K562 (cell line): Measurements from ENCODE around the gene TMEFF1. TPM values are rescaled to one million over a fixed set of nuclear protein-coding genes. Genes with fewer than 3 reads are reported as not detected.
"Not testable (repeated sequence)": the region's sequence is repeated elsewhere in the genome, so short reads cannot be mapped to it uniquely, and the experiment has no call there.

Experiments used
- ATAC-seq: fragments of 200-7000 bp; cut with Tn5 transposase; 3 replicates; pipeline ENCODE4 v1.9.1; 2020; ENCODE audit warnings: moderate library complexity
- BruUV-seq: library from RNA; stranded (reverse); fragments of 400-500 nt; replicated peaks from 2 replicates; lab custom pipeline; 2021; lab: Mats Ljungman, UMichigan
- CTCF ChIA-PET: fragments of 300-600 bp; formaldehyde crosslinking; extraction: SDS; loops from one replicate; lab custom pipeline; 2021; ENCODE audit warnings: low intra/inter-chr PET ratio; lab: Yijun Ruan, JAX
- POLR2A ChIA-PET: fragments of 300-600, 350-650 bp; sonication (Branson Sonifier 250); formaldehyde crosslinking; extraction: SDS; loops from one replicate; lab custom pipeline; 2021; ENCODE audit warnings: antibody characterized with exemption, inconsistent platforms; lab: Yijun Ruan, JAX
- DNase-seq, 4 experiments: peaks; one replicate each; pipeline versions ENCODE4 v3.0.0 to v3.0.0-alpha.2; 2011 to 2018; ENCODE audit warnings: low spot score in 3 of 4, mixed read lengths in 3 of 4; ENCODE audit errors: extremely low read depth in 1 of 4
- FAIRE-seq: peaks from 2 replicates; lab custom pipeline; 2011; peaks lifted over from hg19 to GRCh38; lab: Jason Lieb, UNC
- H2AFZ ChIP-seq: 2 replicates; pipeline ENCODE4 v1.6.0; 2011; ENCODE audit warnings: low read depth, low read length, control low read depth, inconsistent platforms
- H3K27ac ChIP-seq: fragments of 200-600 bp; 3 replicates; pipeline ENCODE4 v1.8.0; 2011; ENCODE audit warnings: low read depth, mild to moderate bottlenecking, control low read depth, inconsistent platforms, low read length, moderate library complexity, mixed read lengths; ENCODE audit errors: extremely low read depth
- H3K27me3 ChIP-seq, 2 experiments: fragments of 300-600 bp in 1 of 2; 2 replicates in 1 of 2; 3 replicates in 1 of 2; pipeline versions ENCODE4 v1.6.0 to v1.8.0; 2011; ENCODE audit warnings: inconsistent platforms in 2 of 2, low read length in 2 of 2, mild to moderate bottlenecking in 1 of 2, mixed read lengths in 1 of 2, moderate library complexity in 1 of 2; ENCODE audit not compliant: control insufficient read depth in 2 of 2, insufficient read depth in 2 of 2
- H3K36me3 ChIP-seq: fragments of 300-600 bp; 3 replicates; pipeline ENCODE4 v1.8.0; 2011; ENCODE audit warnings: mild to moderate bottlenecking, low read length, inconsistent platforms; ENCODE audit not compliant: control insufficient read depth, insufficient read depth
- H3K4me1 ChIP-seq, 2 experiments: fragments of 200-600 bp in 1 of 2; replicated peaks in 1 of 2; 2 replicates in 1 of 2; 3 replicates in 1 of 2; pipeline versions ENCODE4 v1.5.1 to v1.8.0; 2011; ENCODE audit warnings: inconsistent platforms in 2 of 2, low read length in 2 of 2, mild to moderate bottlenecking in 1 of 2, mixed read lengths in 1 of 2, moderate library complexity in 1 of 2; ENCODE audit not compliant: control insufficient read depth in 2 of 2, insufficient read depth in 2 of 2
- H3K4me2 ChIP-seq: 2 replicates; pipeline ENCODE4 v1.6.1; 2011; ENCODE audit warnings: low read length, control low read depth, inconsistent platforms, mixed read lengths; ENCODE audit not compliant: insufficient read depth
- H3K4me3 ChIP-seq: fragments of 200-600 bp; sonication (generic), shearing (Covaris generic); 2 replicates; pipeline ENCODE4 v1.5.1; 2016; ENCODE audit warnings: control low read depth, inconsistent platforms
- H3K79me2 ChIP-seq: fragments of 200-600 bp; 3 replicates; pipeline ENCODE4 v1.8.0; 2011; ENCODE audit warnings: low read length, inconsistent platforms; ENCODE audit not compliant: control insufficient read depth, insufficient read depth
- H3K9ac ChIP-seq, 2 experiments: 2 replicates each; pipeline versions ENCODE4 v1.6.0 to v1.6.1; 2011; ENCODE audit warnings: low read depth in 2 of 2, low read length in 2 of 2, control low read depth in 1 of 2, inconsistent platforms in 1 of 2, mild to moderate bottlenecking in 1 of 2, mixed read lengths in 1 of 2; ENCODE audit not compliant: insufficient read depth in 1 of 2
- H3K9me1 ChIP-seq: one replicate; pipeline ENCODE4 v1.6.0; 2011; ENCODE audit warnings: inconsistent platforms, mild to moderate bottlenecking, low read length, moderate library complexity; ENCODE audit not compliant: control insufficient read depth, insufficient read depth
- H3K9me3 ChIP-seq: replicated peaks from 2 replicates; pipeline ENCODE4 v1.5.1; 2011; ENCODE audit warnings: low read depth, low read length, inconsistent platforms; ENCODE audit not compliant: control insufficient read depth, insufficient read depth
- H4K20me1 ChIP-seq: replicated peaks from 2 replicates; pipeline ENCODE4 v1.6.1; 2011; ENCODE audit warnings: low read length, inconsistent platforms, mixed read lengths; ENCODE audit not compliant: control insufficient read depth, insufficient read depth
- REST ChIP-seq, 2 experiments: fragments of 450-650 bp; formaldehyde crosslinking in 1 of 2; IDR thresholded peaks; 2 replicates each; pipeline versions ENCODE4 v1.4.0 to v1.6.1; 2014 to 2020; ENCODE audit warnings: mild to moderate bottlenecking in 2 of 2, borderline replicate concordance in 1 of 2, low read depth in 1 of 2
- in situ Hi-C: fragments of 300-500 bp; cut with MboI; formaldehyde crosslinking; loops from 4 replicates; pipeline ENCODE4 v1.15.0; 2018; ENCODE audit warnings: inconsistent platforms, mixed read lengths
- intact Hi-C: fragments of 100-400 bp; cut with micrococcal nuclease; formaldehyde crosslinking; loops from 2 replicates; pipeline ENCODE4 v1.14.2; 2022
- polyA plus RNA-seq, 8 experiments: library from polyadenylated mRNA; depleted of rRNA in 4 of 8; stranded (reverse) in 5 of 8; unstranded in 3 of 8; fragments of >200 nt; fragmentation: Nextera tagmentation in 2 of 8; fragmentation: Illumina TruSeq in 1 of 8; extraction: Ambion mirVana in 2 of 8; extraction: Trizol in 1 of 8; gene quantifications; 2 replicates each; pipeline versions ENCODE4 v1.2.1 to v1.2.3, GENCODE V29; 2011 to 2014; ENCODE audit warnings: inconsistent platforms in 1 of 8, missing spikeins in 1 of 8
- total RNA-seq, 7 experiments: library from RNA; depleted of rRNA in 6 of 7; stranded (reverse); fragments of >200 nt in 6 of 7; fragmentation: Illumina TruSeq in 2 of 7; extraction: Trizol in 2 of 7; gene quantifications; 2 replicates each; pipeline versions ENCODE4 v1.2.1 to v1.2.3, GENCODE V29; 2011 to 2021; ENCODE audit warnings: low replicate concordance in 1 of 7

TMEFF1 gene
- total and polyA plus RNA-seq, 9 of the 15 experiments (the other 6 are each of a cell fraction or from before 2014, with no cell fraction given) = 0.07 to 1.1 (median 0.28) TPM; not detected in 2

- peak; percentile 57; the same call in 1 of the 2 replicates for TF ChIP-seq REST (IDR thresholded peaks at IDR 0.05; ENCODE audit: borderline replicate concordance)
- no peak for TF ChIP-seq REST (CRISPR knock-in tag; IDR thresholded peaks at IDR 0.05; ENCODE audit: low read depth)
Measured at GRCh38 chr9:100505564-100506159, 32.7 kb downstream of the TMEFF1 start (continued).

GRCh38 chr9:100507350-100507749 lies 34.4 kb downstream of the TMEFF1 start:
- in situ Hi-C loops, DNase-seq, H4K20me1 ChIP-seq, H3K9me1 ChIP-seq, H2AFZ ChIP-seq, H3K27me3 ChIP-seq, ATAC-seq, H3K4me3 ChIP-seq, H3K36me3 ChIP-seq, H3K4me2 ChIP-seq, H3K79me2 ChIP-seq, CTCF ChIA-PET, H3K27ac ChIP-seq, H3K9ac ChIP-seq, intact Hi-C loops, H3K9me3 ChIP-seq, POLR2A ChIA-PET, BruUV-seq, H3K4me1 ChIP-seq, FAIRE-seq: not testable (repeated sequence)
